Left renal pelvis (tissue), 4 donors: ENCODE data around the gene TBC1D22A. TPM values are rescaled to one million over a fixed set of nuclear protein-coding genes. Genes with fewer than 3 reads are reported as not detected.
"Not testable (repeated sequence)": the region's sequence is repeated elsewhere in the genome, so short reads cannot be mapped to it uniquely, and the experiment has no call there.

Source experiments
- DNase-seq, 4 donors: peaks; one replicate each; pipeline ENCODE4 v3.0.0-alpha.2; 2013; ENCODE audit warnings: low read depth in 4 of 4, low spot score in 3 of 4
- polyA plus RNA-seq, 4 donors: library from polyadenylated mRNA; unstranded; fragments of 120-200 nt; gene quantifications; one replicate each; pipeline ENCODE4 v1.2.1, GENCODE V29; 2013; ENCODE audit not compliant: insufficient read length in 4 of 4

The TBC1D22A gene
- polyA plus RNA-seq, 4 donors: 14.3 to 19.3 (median 15.7) TPM

DNA sequence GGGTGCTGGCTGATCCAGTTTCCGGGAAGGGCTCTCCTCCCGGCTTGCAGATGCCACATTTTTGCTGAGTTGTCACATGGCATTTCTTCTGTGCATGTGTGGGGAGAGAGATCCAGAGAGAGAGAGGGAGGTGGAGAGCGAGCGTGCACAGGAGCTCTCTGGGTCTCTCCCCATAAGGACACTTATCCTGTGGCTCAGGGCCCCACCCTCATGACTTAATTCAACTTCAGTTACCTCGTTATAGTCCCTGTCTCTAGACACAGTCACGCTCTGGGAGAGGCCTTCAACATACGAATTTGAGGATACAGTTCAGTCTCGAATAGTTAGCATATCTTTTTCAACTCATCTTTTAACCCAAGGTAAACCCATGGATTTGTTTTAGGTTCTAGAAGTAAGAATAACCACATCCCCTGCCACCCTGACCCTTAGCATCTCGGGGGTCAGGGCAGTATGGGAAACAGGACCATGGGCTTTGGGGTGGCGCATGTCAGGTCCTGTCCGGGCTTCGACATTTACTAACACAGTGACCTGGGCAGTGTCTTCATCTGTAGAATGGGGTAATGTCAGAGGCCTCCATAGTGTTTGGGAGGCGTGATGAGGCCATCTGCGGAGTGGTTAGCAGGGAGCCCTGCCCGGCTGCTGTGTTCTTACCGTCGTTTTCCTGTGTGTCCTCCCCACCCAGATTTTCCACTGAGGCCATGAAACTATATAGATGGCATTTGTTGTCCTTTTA, 46.9 kb downstream of the TBC1D22A start:
- no peak for DNase-seq

DNA sequence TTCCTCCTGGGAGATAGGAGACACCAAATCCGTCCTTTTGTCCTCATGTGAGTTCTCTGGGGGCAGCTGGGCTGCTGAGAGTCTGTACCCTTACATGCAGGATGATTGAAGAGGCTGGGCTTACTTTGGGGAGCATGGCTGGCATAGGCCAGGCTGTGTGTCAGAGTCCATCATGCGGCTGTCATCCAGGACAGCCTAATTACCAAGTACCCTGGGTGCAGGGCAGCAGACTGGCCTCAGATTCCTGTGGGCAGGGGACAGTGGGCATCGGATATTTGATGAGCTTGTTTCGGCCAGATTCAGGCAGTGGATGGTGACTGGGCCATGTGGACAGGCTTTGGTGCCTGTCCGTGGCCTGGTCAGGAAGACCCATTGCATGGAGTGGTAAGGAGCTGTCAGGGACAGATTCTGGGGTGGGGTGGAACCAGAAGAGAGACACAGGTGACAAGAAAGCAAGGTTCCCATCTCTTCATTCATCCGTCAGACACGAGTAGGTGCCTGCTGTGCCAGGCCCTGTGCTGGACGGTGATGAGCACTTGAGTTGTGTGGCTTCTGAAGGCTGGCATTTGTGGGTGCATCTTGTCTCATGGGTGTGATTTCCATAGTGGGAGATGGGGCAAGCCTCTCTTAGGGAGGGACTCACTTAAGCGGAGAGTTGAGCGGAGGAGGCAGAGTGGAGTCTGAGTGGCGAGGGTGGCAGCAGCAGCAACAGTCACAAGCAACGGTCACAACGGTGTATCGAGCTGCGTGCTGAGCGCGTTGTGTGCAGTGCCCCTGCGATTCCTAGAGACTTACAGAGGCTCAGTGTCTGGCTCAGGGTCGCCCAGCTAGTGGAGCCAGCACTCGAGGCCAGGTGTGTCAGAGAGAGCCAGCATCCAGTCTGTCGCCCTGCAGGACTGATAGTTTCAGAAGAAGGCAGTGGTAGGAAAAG, 48.7 kb downstream of the TBC1D22A start:
- DNase-seq: no peak

DNA sequence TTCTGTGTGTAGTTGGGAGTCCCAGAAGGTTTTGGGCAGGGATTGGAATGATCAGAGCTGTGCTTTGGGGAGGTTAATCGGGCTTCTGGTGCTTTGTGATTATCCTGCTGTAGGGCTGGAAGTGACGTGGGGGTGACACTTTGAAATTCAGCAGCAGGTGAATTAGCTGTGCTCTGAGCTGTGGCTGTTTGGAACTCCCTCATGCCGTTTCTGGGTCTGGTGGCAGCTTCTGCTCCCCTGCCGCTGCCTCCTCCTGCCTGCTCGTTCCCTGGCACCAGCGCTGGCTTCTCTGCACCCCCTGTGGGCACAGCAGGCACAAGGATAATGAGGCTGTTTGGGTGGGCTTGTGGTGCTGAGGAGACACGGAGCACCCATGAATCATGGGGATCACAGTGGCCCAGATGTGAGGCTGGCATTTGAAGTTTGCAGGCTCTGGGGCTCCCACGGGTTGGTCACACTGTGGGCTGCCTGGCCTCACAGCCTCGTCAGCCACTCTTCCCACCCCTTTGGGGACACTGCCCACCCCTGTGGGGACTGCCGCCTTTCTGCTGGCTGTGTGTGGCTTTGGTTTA, 49.7 kb downstream of the TBC1D22A start:
- DNase-seq: no peak

DNA sequence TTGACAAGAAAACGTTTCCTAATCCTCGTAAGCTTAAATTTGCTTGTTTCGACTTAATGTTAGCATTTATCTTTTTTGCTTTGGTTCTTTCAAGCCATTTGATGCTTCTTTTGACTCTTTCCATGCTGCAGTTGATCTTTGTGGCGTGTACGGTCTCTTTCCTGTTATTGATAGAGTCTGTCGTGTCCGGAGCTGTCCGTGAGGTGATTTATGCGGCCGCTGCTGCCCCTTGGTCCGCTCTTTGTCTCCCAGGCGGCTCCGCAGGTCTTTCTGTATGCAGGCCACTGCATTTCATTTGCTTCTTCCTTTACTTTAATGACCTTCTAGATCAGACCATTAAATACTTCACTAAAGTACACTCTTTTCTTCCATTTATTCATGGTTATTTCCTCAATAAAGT, 50.3 kb downstream of the TBC1D22A start:
- no peak for DNase-seq

DNA sequence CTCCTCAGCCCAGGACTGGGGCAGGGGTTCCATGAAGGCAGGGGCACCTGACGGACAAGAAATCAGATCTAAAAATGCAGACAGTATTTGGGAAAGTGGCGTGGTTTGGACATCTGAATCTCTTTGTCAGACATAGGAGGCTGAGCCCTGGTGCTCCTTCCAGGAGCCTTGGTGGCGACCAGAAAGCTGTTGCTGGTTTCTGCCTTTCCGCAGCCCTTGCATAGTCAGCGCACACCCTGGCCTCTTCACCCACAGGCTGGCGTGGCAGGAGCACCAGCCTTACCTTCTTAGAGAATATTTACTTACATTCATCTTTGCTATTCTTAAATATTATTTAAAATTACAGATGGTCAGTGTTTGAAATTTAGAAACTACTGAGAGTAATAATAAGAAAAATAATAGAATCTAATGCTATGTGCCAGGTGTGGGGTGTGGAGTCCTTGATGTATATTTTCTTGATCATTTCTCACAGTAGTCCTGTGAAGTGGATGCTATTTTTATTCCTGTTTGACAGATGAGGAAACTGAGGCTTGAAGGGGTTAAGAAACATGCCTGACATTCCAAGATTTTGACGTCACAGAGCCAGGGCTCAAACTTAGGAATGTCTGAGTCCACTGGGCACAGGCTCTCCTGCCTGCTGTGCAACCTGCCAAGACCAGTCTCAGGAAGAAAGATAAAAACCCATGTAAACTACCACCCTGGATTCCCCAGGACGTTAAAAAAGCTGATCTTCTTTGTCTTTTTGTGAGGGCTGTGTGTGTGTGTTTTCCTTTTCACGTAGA, 51.6 kb downstream of the TBC1D22A start:
- no peak for DNase-seq

DNA sequence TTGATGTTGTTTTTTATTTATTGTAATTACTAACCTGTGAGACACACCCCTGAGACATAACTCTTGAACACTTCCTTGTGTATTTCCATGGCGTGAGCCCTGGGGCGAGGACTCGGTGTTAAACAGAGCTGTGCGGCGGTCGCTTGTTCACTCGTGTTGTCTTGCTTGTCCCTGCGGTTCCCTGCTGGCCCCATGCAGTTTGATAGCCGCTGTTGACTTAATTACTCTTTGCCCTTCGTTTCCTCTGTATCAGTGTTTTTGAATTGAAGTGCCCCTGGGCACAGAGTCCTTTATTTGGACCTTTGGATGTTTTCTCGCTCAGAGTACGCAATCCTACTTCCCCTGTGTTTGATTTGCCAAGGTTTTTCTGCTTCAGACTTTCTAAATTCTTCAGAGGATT, 52.7 kb downstream of the TBC1D22A start:
- DNase-seq: no peak

DNA sequence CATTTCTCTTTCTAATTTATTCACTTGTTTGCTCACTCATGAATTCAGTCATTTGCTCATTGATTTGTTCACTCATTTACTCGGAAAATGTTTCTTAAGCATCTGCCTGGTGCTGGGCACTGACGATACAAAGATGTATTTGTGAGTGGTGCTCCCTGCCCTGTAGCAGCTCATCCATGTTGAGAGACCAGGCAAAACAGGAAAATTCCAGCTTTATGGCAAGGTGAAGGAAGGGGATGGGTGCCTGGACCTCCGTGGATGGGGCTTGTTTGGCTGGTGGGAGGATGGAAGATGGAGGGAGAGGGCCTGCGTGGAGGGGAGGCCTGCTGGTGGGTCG, 53.1 kb downstream of the TBC1D22A start:
- no peak for DNase-seq

DNA sequence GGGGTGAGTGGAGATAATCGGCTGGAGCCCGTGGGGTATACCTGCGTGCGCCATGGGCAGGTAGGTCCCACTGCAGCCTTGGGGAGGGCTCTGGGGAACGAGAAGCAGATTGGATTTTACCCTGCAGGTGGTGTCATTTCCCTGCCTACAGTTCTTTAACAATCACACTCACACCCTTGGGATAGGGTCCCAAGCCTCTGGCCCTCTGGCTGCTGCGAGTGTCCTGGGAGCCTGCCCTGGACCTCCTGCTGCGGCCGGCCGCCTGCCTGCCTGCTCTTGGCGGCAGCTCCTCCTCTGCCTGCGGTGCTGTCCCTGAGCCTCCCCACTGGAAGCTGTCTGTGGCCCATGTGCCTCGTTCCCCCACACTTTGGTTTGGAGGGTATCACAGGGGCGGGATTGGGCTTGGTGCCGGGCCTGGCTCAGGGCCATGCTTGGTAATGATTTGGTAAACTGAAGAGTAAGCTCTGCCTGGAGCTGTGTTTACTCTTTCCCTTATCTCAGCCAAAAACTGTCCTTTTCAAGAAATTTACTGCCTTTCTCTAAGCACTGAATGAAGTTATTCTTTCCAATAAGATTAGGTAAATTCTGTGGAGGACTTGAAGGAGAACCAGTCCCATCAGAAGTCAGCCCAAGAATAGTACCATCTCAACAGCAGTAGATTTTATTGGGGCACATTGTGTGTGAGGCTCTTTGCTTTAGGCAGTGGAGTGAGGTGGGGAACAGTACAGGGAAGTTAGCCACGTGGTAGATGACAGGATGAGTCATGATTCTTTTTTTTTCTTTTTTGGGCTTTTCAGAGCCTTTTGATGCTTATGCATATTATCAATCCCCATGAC, 53.7 kb downstream of the TBC1D22A start:
- DNase-seq: no peak

DNA sequence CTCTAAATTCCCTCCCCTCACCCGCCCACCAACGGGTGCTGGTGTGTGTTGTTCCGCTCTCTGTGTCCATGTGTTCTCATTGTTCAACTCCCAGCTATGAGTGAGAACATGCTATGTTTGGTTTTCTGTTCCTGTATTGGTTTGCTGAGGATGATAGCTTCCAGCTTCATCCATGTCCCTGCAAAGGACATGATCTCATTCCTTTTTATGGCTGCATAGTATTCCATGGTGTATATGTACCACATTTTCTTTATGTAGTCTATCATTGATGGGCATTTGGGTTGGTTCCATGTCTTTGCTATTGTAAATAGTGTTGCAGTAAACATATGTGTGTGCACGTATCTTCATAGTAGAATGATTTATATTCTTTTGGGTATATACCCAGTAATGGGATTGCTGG, 54.9 kb downstream of the TBC1D22A start:
- DNase-seq: not testable (repeated sequence)

DNA sequence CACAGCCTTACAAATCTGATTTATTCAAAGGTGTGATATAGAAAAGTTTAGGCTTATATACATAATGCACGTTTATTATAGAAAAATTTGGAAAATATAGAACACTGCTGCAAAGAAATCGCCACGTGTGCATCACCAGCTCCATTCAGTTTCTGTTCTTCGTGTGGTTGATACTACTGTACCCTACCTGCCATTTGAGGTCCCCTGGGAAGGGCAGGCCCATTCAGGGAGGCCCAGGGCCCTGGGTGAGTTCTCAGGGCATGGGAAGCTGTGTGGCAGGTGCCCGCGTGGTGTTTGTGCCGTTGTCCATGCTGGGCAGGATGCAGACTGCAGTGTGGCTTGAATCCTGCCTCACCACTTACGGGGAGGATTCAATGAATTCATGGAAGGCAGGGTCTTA, 60.8 kb downstream of the TBC1D22A start:
- DNase-seq: no peak

DNA sequence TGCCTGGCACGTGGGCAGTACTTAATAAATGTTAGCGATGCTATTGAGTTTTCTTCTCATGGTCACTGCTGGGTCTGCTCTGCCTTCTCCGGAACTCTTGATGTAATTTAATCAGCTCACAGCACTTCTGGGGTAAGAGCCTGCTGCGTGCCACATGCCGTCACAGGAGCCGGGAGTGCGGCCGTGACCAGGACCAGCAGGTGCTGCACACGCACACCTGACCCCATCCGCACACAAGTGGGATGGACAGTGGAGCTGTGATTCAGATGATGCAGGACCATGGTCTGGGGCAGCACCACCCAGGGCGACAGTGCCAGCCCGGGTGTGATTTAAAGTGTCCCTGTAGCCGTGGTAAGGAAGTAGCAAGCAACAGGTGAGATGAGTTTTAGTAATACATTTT, 61.2 kb downstream of the TBC1D22A start:
- DNase-seq: no peak

DNA sequence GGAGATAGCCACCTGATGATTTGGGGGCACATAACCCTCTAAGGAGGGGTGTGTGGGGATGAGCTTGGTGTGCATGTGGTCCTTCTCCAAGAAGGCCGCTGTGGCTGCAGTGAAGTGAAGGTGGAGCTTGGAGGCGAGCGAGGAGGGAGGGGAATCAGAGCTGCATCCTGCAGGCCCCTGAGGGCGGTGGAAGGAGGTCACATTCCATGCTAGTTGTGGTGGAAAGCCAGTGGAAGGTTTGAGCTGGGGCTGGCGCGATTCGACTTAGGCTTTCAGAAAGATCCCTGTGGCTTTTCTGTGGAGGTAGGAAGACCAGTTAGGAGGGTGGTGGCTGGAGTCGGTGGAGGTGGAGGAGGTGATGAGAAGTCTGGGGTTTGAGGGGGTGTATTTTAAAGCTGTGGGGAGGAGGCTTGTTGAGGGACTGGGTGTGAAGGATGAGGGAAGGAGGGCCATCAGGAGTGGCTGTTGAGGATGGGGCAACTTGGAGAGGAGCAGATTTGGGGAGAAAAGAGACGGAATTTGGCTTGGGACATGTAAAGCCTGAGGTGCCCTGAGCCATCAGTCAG, 62.0 kb downstream of the TBC1D22A start:
- no peak for DNase-seq

DNA sequence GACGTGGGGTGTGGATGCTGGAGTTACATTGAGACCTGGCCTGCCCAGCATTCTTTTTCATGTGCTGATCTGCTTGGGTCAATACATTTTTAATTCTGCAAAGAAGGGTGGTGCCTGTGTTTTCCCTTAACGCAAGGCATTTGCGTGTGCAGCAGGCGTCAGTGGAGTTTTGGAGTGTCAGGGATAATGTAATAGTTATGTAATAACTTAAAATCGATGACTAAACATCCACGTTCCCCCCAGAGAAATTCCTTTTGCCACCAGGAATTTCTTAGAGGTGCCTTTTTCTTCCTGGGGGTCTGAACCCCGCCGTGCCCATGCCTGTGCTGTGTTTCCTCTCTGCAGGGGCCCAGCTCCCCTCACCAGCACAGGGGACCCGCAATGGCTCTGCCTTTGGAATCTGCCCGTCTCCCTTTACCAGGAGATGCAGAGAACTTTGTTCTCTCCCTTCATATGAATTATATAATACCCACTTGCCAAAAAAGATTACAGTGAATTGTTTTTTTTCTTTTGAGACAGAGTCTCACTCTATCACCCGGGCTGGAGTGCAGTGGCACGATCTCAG, 62.6 kb downstream of the TBC1D22A start:
- DNase-seq: no peak

DNA sequence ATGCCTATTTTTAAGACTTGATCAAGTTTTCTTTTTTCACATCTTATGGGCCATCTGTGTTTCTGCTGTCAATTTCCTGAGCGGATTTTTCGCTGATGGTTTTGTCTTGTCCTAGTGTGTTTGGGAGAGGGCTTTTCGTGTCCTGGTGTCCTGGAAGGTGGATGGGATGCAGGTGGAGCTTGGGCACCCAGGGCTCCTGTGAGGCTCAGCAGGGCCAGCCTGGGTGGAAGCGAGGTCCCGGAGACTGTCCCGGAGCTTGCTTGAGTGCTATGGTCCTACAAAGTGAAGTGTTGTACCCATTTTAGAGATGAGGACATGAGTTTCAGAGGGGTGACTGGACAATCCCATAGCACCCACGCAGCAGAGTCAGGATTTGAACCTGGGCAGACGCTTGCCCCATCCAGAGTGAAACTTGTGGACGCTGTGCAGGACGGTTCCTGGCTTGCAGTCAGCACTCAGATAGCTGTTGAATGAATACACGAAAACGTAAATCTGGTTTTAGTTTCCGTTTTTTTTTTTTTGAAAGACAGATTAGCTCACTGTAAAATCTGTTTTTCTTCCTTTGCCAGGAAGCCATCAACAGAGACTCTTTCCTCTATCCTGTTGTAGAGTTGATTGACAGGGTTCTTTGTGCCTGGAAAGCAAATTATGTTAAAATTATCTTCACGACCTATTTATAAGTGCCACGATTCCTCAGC, 64.1 kb downstream of the TBC1D22A start:
- DNase-seq: no peak

DNA sequence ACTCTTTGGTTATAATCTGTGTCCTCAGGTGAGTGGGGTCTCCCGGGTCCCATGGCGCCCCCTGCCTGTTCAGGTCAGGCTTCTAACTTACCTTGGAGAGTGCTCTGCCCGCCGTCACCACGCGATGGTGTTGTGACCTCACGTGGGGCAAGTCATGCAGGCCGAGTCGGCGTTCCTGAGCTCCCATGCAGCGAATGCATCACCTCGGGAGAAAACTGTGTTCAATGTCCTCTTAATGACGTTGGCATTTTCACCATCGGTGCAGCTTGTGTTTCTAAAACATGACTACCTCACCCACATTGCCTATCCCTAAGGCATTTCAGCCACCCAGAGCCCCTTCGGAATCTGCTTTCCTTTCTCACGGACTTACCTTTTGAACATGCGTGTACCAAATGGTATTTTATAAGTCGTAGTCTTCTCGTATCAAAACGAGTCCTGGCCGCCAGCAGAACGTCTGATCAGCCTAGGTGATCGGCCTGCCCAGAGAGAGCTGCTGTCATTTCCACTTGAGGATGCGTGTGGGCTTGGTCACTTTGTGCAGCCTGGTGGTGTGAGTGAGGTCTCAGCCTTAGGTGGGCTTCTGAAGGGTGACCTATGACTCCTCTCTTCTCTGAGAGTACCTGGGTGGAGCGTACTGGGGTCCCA, 64.8 kb downstream of the TBC1D22A start:
- DNase-seq: no peak

DNA sequence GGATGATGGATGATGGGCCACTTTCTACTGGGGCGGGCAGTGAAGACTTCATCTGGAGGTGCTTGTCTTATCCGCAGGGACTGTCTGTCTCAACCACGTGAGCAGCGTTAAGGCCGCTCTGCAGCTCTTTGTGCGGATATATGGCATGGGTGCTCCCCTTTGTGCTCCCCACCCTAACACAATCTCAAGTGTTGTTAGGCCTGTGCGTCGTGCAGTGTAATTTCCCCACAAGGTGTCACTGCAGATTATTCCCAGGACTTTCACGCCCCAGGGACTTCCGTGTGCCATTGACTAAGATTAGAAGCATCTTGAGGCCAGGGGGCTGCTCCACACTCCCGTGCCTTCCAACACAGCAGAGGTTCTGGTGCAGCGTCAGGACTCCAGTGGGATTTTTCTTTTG, 65.3 kb downstream of the TBC1D22A start:
- no peak for DNase-seq

DNA sequence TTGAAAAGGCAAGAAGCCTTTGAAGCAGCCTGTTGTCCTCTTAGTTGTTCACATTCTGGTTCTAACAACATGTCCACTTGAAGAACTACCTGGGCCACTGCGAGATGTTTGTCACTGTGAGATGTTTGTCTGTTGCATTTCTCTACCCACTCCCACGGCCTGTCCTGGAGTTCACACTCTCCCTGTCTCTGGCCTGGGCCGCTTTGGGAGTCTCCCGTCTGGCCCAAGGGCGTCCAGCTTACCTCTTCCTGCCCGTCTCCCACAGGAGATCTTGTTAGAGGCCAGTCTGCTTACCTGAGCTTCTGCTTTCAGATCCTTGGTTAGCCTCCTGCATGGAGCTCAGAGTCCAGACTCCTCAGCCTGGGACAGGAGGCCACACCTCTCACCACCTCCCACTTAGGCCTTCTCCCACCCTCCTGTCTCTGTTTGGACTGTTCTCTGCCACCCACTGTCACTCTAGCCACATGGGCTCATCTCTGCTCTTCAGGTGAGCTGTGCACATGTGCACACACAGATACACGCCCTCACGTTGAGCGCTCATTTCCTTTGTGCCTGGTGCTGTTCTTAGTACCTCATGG, 66.0 kb downstream of the TBC1D22A start:
- no peak for DNase-seq
